GM18858 (cell line): Measurements from ENCODE around the gene COPE.
"Not testable (repeated sequence)": the region's sequence is repeated elsewhere in the genome, so short reads cannot be mapped to it uniquely, and the experiment has no call there.

Experiments
- ATAC-seq: cut with Tn5 transposase; IDR thresholded peaks from one replicate; pipeline ENCODE4 v1.9.1; 2021; ENCODE audit not compliant: unreplicated experiment

Gene COPE

DNA sequence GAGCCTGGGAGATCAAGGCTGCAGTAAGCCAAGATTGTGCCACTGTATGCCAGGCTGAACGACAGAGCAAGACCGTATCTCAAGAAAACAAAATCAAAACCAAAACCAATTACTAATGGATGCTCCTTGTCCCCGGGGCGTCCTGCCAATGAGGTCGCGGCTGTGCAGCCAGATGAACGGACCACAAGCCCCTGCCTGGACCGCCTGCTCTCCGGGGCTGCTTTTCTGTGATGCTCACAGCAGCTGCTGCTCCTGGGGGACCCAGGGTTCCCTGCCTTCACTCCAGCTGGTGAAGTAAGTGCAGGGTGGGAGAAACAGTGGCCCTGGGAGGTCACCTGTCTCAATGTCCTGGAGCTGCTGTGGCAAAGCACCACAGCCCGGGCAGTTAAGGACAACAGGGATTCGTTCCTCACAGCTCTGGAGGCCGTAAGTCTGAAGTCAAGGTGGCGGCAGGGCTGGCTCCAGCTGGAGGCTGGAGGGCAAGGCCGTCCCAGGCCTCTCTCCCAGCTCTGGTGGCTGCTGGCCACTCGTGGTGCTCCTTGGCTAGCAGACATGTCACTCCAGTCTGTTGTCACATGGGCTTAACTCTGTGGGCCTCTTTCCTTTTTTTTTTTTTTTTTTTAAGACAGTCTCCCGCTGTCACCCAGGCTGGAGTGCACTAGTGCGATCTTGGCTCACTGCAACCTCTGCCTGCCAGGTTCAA lies 10.1 kb downstream of the COPE start:
- ATAC-seq = no peak

DNA sequence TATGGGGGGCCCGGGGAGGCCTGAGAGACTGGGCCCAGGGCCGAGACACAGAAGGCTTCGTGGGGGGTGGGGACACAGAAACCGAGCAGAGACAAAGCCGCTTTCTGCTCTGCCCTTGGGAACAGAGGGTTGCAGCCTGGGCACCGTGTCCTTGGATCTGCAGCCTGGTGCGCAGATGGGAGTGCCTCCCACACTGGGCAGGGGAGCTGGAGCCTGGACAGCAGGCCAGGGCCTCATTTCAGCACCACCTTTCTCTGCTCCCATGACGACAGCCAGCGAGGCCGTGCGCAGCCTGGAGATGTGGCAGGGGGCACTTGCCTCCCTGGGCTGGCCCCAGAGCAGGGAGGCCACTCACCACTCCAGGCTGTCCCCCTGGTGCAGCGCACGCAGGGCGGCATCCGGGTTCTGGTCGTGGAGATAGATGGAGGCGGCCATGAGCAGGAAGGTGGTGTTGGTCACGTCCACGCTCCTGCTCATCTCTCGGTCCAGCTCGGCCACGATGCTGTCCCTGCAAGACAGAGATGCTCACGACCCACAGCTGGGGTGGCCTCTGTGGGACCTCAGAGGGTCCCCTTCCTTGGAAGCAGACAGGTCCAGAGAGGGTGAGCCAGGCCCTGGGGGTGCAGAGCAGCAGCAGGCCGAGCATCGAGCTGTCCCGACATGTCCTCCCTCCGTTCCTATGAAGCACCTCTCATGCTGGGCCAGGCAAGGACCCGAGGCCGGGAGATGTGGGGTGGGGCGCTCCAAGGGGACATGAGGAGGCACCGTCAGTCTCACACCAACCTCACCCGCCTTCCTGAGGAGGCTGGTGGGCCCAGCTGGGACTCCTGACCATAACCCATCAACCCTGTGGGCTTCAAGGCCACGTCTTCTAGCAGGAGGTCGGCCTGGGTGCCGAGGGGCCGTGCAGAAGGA lies 12.3 kb downstream of the COPE start:
- no peak for ATAC-seq

DNA sequence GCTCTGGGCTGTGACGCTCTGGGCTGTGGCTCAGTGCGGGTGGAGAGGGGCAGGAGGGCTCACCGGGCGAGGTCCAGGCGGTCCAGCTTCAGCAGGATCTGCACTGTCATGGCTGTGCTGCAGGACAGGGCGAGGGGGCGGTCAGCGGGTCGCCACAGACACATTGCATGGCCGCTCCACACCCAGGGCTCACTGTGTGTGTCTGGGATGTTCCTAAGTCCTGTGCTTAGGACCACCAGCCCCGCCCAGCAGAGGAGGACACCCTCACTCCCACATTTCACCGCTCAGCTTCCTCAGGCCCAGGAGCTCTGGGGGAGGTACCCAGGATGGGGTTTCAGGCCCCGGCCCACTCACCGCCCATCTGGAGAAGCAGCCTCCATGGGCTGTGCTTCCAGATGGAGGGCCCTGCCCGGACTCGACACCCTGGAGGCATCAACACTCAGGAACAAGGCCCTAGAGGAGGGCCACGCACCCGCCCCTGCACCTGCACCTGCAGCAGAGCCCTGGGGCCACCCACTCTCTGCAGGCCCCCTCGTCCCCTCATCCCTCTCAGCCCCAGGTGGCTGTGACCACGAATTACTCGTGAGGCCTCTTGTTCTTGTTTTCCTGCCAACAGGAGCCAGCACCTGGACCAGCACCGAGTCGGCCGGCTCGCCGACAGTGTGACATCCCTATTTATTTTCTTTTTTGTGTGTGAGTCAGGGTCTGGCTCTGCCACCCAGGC lies 13.5 kb downstream of the COPE start:
- ATAC-seq = no peak

DNA sequence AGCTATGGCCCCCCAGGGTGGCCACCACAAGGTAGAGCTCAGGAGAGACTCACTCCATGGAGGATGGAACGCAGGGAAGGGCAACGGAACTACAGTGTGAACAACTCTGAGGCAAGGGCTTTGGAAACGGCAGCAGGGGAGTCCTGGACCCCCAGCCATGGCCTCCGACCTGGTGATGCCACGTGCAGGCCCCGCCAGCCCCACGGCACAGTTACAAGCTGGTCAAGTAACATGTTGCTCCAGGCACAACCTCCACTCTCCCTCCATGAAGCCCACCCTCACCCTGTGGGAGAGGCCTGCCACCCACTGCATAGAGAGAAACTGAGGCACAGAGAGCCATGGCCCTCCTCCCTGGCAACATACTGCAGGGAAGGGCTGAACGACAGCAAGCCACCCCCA lies 14.1 kb downstream of the COPE start:
- no peak for ATAC-seq

DNA sequence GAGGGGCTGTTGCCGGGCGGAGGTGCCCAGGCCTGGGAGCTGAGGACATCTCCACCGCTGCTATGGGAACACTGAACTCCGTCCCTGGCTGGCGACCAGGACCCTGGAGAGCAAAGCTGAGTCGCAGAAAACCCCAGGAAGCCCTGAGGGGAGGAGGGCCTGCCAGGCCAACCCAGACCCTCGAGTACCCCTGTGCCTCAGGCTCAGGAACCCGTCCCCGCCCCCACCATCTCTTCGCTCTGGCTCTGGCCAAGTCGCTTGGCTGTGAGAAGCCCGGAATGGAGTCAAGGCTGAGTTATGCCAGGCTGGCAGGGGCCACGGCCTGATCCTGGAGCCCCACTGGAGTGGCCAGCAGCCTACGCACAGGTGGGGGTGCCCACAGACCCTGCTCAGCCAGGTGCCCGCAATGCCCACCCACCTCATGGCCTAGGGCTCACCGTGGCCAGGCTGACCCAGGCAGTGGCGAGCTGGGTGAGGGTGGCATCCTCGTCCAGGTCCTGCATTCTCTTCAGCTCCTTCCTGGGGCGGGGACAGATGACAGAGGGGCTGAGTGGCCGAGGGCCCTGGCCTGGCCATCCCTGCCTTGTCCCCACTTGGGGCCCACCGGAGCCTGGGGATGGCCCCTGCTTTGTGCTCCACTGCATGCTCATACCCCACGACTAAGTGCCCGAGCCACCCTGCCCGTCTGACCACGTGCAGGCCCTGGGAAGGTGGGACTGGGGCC lies 14.7 kb downstream of the COPE start:
- no peak for ATAC-seq

DNA sequence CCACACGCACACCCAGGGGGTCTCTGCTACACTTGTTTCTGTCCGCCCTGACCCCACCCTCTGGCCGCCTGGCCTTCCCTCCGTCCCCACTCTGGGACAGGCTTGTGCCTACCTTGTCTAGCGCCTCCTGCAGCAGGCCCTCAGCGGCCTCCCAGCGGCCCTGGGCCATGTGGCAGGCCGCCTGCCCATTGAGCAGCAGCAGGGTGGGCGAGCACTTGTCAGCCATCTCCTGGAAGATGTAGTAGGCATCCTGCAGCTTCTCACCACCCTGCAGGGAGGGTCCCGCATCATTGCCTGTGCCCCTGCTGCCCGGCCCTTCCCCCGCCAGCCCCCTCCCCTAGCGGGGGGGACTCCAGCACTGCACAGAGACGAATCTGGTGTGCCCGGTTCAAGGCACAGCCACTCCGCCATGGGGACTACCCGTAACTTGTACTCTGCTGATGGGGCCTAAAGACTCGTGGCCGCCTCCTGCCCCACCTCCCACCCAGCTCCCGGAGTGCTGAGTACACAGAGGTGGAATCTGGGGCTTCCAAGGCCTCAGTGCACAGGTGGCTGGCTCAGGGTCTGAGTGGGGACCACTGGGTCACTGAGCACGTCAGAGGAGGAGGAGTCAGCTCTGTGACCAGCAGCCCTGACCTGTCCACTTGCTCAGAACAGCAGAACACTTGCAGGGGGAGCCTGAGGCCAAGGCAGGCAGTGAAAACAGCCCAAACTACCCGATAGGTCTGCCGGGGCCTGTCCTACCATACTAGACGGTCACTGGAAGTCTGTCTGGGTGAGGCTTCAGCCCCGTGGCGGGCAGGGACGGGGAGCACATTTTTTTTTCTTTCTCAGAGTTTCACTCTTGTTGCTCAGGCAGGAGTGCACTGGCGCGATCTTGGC lies 15.8 kb downstream of the COPE start:
- ATAC-seq = no peak

DNA sequence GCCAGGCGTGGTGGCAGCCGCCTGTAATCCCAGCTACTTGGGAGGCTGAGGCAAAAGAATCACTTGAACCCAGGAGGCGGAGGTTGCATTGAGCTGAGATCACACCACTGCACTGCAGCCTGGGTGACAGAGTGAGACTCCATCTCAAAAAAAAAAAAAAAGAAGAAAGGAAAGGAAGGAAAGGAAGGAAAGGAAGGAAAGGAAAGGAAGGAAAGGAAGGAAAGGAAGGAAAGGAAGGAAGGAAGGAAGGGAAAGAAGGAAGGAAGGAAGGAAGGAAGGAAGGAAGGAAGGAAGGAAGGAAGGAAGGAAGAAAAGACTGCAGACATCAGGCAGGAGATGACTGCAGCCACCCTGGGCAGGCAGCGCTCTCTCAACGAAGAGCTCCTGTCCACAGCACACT lies 16.7 kb downstream of the COPE start:
- ATAC-seq = not testable (repeated sequence)

DNA sequence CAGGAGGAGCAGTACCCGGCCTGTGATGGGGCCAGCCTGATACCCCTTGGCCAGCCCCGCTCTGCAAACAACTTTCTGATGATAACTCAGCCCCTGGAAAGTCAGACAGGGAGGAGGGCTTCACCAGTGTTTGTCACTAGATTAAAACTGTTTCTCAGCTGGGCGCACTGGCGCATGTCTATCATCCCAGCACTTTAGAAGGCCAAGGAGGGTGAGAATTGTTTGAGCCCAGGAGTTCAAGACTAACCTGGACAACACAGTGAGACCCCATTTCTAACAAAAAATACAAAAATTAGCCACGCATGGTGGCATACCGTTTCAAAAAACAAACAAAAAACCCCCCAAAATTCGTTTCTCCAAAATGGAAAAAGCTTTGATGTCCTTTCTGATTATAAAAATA lies 17.7 kb downstream of the COPE start:
- no peak for ATAC-seq

DNA sequence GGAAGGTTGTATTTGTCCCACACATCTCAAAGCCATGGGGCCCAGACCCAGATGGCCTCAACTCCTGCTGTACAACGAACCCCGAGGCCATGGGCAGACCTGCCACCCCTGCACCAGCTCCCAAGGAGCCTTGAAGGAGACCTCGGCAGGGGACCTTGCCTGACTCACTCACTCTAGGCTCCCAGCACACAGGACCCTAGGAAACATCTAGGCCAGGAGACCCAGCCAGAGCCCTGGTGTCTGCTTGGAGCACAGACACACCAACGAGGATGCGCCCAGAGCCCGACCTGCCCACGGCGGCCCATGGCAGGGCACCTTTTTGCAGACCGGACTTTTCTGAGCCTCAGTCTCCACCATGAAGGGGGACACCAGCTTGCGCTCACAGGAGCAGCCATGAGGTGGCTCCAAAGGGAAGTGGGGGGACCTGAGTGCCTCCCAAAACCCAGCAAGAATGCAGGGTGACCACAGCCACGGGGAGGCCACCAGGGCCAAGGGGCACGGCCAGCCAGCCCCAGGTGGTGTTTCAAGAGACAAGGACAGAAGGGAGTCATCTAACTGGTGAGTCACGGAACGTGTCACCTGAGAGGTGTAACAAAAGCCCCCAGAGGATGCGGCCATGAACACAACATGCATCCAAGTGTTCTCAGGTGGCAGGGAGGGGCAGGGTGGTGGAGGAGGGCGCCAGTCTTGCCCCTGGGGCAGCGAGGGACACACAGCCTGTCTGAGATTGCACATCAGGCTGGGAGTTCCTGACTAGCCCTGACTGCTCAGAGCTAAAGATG lies 18.3 kb downstream of the COPE start:
- no peak for ATAC-seq

DNA sequence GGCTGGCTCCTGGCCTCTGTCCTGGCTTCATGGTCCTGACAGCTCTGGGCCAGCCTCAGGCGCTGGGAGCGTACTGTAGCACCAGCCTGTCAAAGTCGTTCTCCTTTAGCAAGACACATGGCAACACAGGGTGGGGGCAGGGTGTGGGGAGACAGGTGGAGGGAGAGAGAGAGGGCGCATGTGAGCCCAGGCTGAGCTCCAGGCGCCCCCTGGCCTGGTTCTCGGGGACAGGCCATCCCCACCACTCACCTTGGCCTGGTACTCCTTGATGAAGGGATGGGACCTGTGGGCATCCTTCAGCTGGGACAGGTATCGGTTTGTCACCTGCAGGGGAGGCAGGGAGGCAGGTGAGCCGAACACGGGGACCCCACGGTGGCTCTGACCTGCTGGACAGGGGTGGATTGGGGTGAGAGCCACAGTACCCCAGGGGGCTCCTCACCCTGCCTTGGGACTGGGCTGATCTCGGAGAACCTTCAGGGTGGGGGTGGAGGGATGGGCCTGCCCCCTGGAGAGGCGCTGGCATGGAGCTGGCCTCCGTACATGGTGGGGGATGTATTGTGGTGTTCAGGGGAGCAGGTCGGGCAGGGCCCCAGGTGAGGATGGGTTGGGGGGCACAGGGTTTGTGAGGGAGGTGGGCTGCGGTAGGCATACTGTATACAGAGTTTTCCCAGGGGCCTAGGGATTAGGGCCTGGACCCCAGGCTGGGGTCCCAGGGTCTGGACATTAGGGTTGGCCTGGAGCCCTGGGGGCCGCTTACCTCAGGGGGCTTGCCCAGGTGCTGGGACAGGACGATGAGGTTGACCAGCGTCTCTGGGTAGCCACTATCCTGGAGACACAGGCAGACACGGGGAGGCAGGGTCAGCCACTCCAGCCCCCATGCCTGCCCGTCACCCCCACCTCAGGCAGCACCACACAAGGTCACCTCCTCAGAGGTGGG lies 19.3 kb downstream of the COPE start:
- no peak for ATAC-seq

DNA sequence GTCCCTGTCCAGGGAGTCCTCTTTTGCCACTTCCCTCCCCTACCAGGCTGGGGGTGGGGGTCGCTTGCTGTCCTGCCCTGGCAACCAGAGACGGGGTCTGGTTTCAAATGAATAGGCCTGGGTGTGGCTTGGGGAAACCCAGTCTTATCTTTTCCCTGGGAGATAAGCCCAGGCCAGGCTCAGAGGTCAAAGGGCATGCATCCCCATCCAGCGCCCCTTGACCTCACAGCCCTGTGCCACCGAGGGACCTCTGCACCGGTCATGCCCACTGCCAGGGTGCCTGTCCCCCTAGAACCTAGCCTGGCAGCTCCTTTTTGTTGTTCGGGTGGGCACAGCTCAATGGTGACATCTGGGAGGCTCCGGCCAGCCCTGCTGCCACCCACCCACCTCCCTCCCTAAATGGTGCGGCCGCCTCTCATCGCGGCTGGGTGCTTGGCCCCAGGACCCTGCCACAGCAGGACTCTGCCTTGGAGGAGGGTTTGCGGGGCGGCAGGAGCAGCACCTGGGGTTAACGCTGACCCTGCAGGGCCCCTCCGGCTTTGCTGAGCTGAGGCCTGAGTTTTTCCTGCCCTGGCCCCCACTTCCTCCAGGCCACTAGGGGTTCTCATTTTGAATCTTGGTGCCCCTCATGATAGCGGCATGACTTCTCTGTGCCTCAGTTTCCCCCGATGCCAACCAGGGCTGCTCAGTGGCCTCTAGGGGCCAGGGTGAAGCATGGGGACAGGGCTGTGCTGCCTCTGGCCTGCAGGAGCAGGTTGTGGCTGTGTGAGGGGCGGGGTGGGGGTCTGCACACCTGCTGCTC lies 20.4 kb downstream of the COPE start:
- ATAC-seq = no peak

DNA sequence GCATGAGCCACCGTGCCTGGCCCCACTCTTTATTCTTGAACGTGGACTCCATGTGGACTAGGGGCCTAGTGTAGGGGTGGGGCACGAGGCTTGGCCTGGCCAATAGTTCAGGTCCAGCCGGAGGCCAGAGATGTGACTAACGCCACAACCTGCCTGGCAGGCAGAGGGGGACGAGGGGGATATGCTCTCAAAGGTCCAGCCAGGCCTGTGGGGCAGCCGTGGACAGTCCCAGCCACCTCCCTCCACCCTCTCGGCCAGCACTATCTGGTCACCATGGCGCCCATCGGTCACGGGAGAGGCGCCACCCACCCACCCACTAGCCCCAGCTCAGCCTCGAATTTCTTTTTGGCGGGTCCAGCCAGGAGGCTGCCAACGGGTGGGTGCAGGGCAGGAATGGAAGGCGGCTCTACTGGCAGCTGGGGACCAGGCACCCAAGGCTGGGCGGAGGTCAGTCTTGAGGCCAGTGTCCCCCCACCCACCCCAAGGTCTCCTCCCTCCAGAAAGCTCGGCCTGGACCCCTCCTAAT lies 21.0 kb downstream of the COPE start:
- ATAC-seq = no peak

DNA sequence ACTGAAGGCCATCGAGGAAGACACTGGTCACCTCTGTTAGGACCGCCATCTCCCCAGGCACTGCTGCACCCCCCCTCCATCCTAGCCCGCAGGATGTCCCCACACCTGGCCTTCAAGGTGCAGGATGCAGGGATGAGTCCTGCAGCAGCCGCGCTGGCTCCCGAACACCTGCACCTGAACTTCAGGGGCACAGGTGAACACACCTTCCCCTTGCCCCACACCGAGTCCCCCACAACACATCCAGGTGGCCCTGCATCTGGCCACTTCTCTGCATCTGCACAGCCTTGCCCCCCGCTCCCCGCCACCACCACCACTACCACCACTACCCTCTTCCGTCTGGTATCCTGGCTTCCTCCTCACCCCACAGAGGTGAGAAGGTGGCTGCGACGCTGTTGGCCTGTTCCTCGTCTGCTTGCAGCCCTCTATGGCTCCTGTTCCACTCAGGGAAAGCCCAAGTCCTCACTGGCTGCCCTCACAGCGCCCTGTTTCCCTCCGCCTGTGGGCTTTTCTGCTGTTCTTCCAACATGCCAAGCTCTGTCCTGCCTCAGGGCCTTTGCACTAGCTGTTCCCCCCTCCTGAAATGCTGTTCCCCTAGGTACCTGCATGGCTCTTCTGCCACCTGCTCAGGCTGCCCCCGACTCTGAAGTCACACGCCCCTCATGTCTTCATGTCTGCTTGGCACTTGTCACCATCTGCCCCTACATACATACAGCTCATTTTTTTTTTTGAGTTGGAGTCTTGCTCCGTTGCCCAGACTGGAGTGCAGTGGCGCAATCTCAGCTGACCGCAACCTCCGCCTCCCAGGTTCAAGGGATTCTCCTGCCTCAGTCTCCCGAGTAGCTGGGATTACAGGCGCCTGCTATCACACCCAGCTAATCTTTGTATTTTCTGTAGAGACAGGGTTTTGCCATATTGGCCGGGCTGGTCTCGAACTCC lies 21.8 kb downstream of the COPE start:
- ATAC-seq = no peak

DNA sequence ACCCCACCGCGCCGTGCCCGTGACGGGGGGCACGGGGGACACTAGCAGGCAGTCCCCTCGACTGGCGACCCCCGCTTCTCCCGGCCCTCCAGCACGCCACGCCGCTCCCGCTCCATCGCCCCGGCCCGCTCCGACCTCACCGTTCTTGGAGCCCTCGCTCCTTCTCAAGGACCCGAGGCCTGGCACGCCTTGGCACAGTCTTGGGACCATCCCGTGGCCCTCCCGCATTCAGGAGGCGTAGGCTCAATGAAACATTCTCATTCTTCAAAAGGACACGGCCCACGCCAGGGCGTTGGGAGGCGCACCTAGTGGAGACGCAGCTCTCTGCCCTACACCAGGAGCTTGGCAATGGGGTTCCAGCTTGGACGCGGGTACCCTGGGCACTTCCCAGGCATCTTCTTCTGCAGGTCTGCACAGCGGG lies 22.8 kb downstream of the COPE start:
- ATAC-seq = no peak

DNA sequence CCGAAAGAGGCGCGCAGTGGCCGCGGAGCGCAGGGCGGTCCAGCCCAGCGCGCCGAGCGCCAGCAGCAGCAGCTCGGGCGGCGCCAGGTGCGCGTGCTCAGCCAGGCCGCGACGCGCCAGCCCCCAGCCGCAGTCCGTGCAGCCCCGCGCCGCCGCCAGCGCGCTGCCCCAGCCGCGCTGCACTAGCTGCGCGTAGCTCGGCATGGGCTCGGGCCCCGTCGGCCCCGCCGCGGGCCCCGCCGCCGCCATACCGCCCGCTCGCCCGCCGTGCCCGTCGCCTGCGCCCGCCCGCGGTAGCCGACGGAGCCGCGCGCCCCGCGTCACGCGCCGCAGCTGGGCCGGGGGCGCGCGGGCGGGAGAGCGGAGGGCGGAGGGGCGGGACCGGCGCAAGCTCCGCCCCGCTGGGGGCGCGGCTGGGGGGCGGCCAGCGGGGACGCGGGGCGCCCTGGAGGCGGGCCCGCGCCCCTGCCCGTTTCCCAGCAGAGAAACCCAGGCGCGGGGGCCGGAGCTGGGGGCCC lies 23.3 kb downstream of the COPE start, which contains the start of gene CERS1:
Gene CERS1, minus strand, starts transcription at position 335 of the 518 bp plus-strand sequence. Its CDS starts 86 bp downstream, at position 249.
- no peak for ATAC-seq
